HepG2 (cell line): ENCODE measurements around the gene AMIGO2.

Experiments used
- CTCF ChIP-seq: sonication (generic); formaldehyde crosslinking; IDR thresholded peaks from 2 replicates; pipeline ENCODE4 v1.5.0; 2020; ENCODE audit warnings: mild to moderate bottlenecking, missing genetic modification reagents, moderate library complexity
- EP300 ChIP-seq, 3 experiments: sonication (generic) in 1 of 3; formaldehyde crosslinking in 1 of 3; IDR thresholded peaks; 2 replicates each; pipeline versions ENCODE4 v1.5.1 to v1.6.1; 2011 to 2020; ENCODE audit warnings: low read depth in 2 of 3, low read length in 2 of 3, borderline replicate concordance in 1 of 3, improper control_type of control experiment in 1 of 3, mild to moderate bottlenecking in 1 of 3, missing genetic modification reagents in 1 of 3, moderate library complexity in 1 of 3
- EZH2 ChIP-seq: conservative IDR thresholded peaks from 2 replicates; pipeline ENCODE4 v1.6.1; 2012; ENCODE audit warnings: mild to moderate bottlenecking, low read depth, low read length, moderate library complexity
- FOXK1 ChIP-seq: sonication (generic); formaldehyde crosslinking; IDR thresholded peaks from 2 replicates; pipeline ENCODE4 v1.4.0; 2020; ENCODE audit warnings: low read depth, missing genetic modification reagents, borderline replicate concordance
- HOXD1 ChIP-seq: sonication (generic); formaldehyde crosslinking; IDR thresholded peaks from 2 replicates; pipeline ENCODE4 v1.5.0; 2020; ENCODE audit warnings: missing genetic modification reagents
- JUNB ChIP-seq: sonication (generic); formaldehyde crosslinking; IDR thresholded peaks from 2 replicates; pipeline ENCODE4 v1.8.0; 2022; ENCODE audit warnings: missing genetic modification reagents, mild to moderate bottlenecking, borderline replicate concordance
- MAFK ChIP-seq, 2 experiments: IDR thresholded peaks in 1 of 2; conservative IDR thresholded peaks in 1 of 2; 2 replicates each; pipeline ENCODE4 v1.6.1; 2011; ENCODE audit warnings: improper control_type of control experiment in 2 of 2, low read length in 2 of 2
- SRSF9 ChIP-seq: fragments of 200-400 bp; formaldehyde crosslinking; IDR thresholded peaks from 2 replicates; pipeline ENCODE4 v1.6.1; 2018; ENCODE audit warnings: borderline replicate concordance, mild to moderate bottlenecking, low read depth, low read length; ENCODE audit not compliant: insufficient read depth, poor library complexity, severe bottlenecking
- ZNF34 ChIP-seq: sonication (generic); formaldehyde crosslinking; IDR thresholded peaks from 2 replicates; pipeline ENCODE4 v1.4.0; 2020; ENCODE audit warnings: mild to moderate bottlenecking, missing genetic modification reagents, borderline replicate concordance
- ZNF501 ChIP-seq: sonication (generic); formaldehyde crosslinking; IDR thresholded peaks from 2 replicates; pipeline ENCODE4 v1.5.1; 2020; ENCODE audit warnings: mild to moderate bottlenecking, moderate library complexity, missing genetic modification reagents
- ZNF782 ChIP-seq: sonication (generic); formaldehyde crosslinking; IDR thresholded peaks from 2 replicates; pipeline ENCODE4 v1.4.0; 2020; ENCODE audit warnings: missing genetic modification reagents, mild to moderate bottlenecking, borderline replicate concordance
- TF ChIP-seq, protein P1 (sequence below), 2 experiments: IDR thresholded peaks; 2 replicates each; pipeline ENCODE4 v1.6.1; 2011 to 2012; ENCODE audit warnings: low read length in 2 of 2, borderline replicate concordance in 1 of 2, low read depth in 1 of 2, mild to moderate bottlenecking in 1 of 2, moderate library complexity in 1 of 2

DNA sequence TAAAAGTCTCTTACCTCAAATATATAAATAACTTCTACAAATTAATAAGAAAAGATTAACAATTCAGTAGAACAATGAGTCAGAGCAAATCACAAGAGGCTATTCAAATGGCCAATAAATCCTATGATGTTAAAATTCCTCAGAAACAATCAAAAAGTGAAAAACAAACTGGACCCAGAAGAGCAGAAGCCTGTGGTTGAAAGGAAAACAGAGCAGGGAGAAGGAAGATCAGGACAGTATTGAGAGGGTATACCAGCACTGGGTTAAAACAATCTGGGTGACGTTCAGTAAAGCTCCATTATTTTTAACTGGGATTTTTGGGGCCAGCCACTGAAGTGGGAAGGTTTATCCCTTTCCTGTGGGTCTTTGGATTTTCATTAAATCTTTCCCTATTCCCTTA is 40.0 kb downstream of the AMIGO2 start:
- TF ChIP-seq HOXD1 (CRISPR knock-in tag) (no peak), FOXK1 (no peak), ZNF501 (no peak), EZH2 (no peak), CTCF (CRISPR knock-in tag) (no peak), JUNB (CRISPR knock-in tag) (no peak), ZNF782 (CRISPR knock-in tag) (no peak), EP300 (IDR thresholded peaks at IDR 0.05; ENCODE audit: low read depth in 2 of 2, low read length in 2 of 2) (no peak), EP300 (CRISPR knock-in tag; IDR thresholded peaks at IDR 0.05; ENCODE audit: borderline replicate concordance) (no peak), ZNF34 (no peak), MAFK (conservative IDR thresholded peaks at IDR 0.05 in 1 of 2, IDR thresholded peaks at IDR 0.05 in 1 of 2; ENCODE audit: low read length in 2 of 2) (no peak), SRSF9 (no peak)
- TF ChIP-seq, protein P1, sequence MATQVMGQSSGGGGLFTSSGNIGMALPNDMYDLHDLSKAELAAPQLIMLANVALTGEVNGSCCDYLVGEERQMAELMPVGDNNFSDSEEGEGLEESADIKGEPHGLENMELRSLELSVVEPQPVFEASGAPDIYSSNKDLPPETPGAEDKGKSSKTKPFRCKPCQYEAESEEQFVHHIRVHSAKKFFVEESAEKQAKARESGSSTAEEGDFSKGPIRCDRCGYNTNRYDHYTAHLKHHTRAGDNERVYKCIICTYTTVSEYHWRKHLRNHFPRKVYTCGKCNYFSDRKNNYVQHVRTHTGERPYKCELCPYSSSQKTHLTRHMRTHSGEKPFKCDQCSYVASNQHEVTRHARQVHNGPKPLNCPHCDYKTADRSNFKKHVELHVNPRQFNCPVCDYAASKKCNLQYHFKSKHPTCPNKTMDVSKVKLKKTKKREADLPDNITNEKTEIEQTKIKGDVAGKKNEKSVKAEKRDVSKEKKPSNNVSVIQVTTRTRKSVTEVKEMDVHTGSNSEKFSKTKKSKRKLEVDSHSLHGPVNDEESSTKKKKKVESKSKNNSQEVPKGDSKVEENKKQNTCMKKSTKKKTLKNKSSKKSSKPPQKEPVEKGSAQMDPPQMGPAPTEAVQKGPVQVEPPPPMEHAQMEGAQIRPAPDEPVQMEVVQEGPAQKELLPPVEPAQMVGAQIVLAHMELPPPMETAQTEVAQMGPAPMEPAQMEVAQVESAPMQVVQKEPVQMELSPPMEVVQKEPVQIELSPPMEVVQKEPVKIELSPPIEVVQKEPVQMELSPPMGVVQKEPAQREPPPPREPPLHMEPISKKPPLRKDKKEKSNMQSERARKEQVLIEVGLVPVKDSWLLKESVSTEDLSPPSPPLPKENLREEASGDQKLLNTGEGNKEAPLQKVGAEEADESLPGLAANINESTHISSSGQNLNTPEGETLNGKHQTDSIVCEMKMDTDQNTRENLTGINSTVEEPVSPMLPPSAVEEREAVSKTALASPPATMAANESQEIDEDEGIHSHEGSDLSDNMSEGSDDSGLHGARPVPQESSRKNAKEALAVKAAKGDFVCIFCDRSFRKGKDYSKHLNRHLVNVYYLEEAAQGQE (IDR thresholded peaks at IDR 0.05; ENCODE audit: borderline replicate concordance in 1 of 2, low read depth in 1 of 2, low read length in 2 of 2) = no peak
